Kidney (tissue), 14 donors: Measurements from ENCODE around the gene AFG1L. TPM values are rescaled to one million over a fixed set of nuclear protein-coding genes. Genes with fewer than 3 reads are reported as not detected.
"Not testable (repeated sequence)": the region's sequence is repeated elsewhere in the genome, so short reads cannot be mapped to it uniquely, and the experiment has no call there.

Experiments used
- DNase-seq, 5 donors: peaks; one replicate each; pipeline ENCODE4 v3.0.0-alpha.2; 2013 to 2020
- FAIRE-seq: peaks from 2 replicates; lab custom pipeline; 2012; peaks lifted over from hg19 to GRCh38; lab: Jason Lieb, UNC
- H3K27ac ChIP-seq, 2 donors: one replicate each; pipeline ENCODE4 v1.7.0; 2013; ENCODE audit warnings: low read depth in 2 of 2, low read length in 2 of 2, inconsistent platforms in 1 of 2
- H3K27me3 ChIP-seq: one replicate; pipeline ENCODE4 v1.7.1; 2013; ENCODE audit warnings: low read length, inconsistent platforms; ENCODE audit not compliant: control insufficient read depth, insufficient read depth
- H3K36me3 ChIP-seq, 3 donors: one replicate each; pipeline versions ENCODE4 v1.7.0 to v1.7.1; 2013; ENCODE audit warnings: low read length in 3 of 3, control low read depth in 1 of 3, inconsistent platforms in 1 of 3; ENCODE audit not compliant: insufficient read depth in 3 of 3, control insufficient read depth in 2 of 3
- H3K4me1 ChIP-seq, 3 donors: one replicate each; pipeline versions ENCODE4 v1.7.0 to v1.7.1; 2013; ENCODE audit warnings: low read length in 3 of 3, inconsistent platforms in 1 of 3, low read depth in 1 of 3; ENCODE audit not compliant: control insufficient read depth in 2 of 3, insufficient read depth in 2 of 3
- H3K4me3 ChIP-seq, 3 donors: one replicate each; pipeline versions ENCODE4 v1.7.0 to v1.8.1; 2013; ENCODE audit warnings: low read length in 3 of 3, control low read depth in 1 of 3, inconsistent platforms in 1 of 3
- H3K9ac ChIP-seq, 3 donors: one replicate each; pipeline versions ENCODE4 v1.7.0 to v1.7.1; 2013; ENCODE audit warnings: low read length in 3 of 3, control low read depth in 1 of 3, inconsistent platforms in 1 of 3
- H3K9me3 ChIP-seq, 3 donors: one replicate each; pipeline versions ENCODE4 v1.7.0 to v1.7.1; 2013; ENCODE audit warnings: low read length in 3 of 3, control low read depth in 1 of 3, inconsistent platforms in 1 of 3; ENCODE audit not compliant: control insufficient read depth in 2 of 3, insufficient read depth in 1 of 3
- intact Hi-C: fragments of 100-400 bp; cut with DNase I; formaldehyde crosslinking; loops from one replicate; pipeline ENCODE4 v1.11.1; 2022
- polyA plus RNA-seq: library from polyadenylated mRNA; stranded (reverse); fragments of 350-450 nt; fragmentation: Illumina TruSeq; extraction: RNeasy Lipid Tissue Mini Kit (QIAGEN cat#74804); gene quantifications from one replicate; pipeline ENCODE4 v1.2.3, GENCODE V29; 2014; ENCODE audit warnings: low read depth, low replicate concordance; ENCODE audit not compliant: insufficient read depth
- total RNA-seq: library from RNA; stranded (reverse); fragmentation: NEBNext Ultra II Directional; extraction: Animal tissue kit (Norgen Biotek cat#: 25700); gene quantifications from one replicate; pipeline ENCODE4 v1.2.1, GENCODE V29; 2021
- TF ChIP-seq, protein P1 (sequence below): IDR thresholded peaks from 3 replicates; pipeline ENCODE4 v1.5.1; 2012; ENCODE audit warnings: mild to moderate bottlenecking, moderate library complexity, borderline replicate concordance; ENCODE audit not compliant: insufficient read depth; ENCODE audit errors: extremely low read depth
- donor health status: control.
- donor health status: control.
- donor health status: control.
- donor health status: control.
- donor health status: control.
- donor health status: DM: yes; HTN: yes; CAD: no.
- donor health status: Normal renal cell carcinoma (clear cell type).

Gene AFG1L
- total and polyA plus RNA-seq, 2 donors from 2014 or later = 6.8 to 7.0 TPM

DNA sequence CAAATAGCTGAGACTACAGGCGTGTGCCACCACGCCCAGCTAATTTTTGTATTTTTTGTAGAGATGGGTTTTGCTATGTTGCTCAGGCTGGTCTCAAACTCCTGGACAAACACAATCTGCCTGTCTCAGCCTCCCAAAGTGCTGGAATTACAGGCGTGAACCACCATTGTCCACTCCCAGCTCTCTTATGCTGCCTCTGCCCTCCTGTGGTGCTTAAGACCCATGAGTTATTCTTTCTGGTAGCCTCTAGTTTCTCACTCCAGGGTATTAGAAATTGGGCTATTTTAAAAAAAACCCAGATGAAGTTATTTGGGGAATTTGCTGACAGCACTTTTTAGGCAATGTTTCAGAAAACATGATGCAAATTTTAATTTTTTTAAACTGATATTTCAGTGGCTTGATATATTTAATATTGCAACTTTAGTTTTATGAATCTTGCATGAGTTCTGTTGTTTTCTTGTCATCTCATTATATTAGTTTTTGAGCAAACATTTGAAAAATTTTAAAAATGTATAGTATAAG is 151.8 kb downstream of the AFG1L start:
- Histone ChIP-seq H3K4me1 (no peaks in the 10 kb centered on the region), H3K4me3 (no peak overlapping the region), H3K27me3 (no peaks in the 10 kb centered on the region), H3K9me3 (no peaks in the 10 kb centered on the region), H3K9ac (no peak overlapping the region), H3K36me3 (no peaks in the 10 kb centered on the region), H3K27ac (no peak overlapping the region)
- intact Hi-C loops = no loop called here
- no peak for FAIRE-seq
- TF ChIP-seq, protein P1, sequence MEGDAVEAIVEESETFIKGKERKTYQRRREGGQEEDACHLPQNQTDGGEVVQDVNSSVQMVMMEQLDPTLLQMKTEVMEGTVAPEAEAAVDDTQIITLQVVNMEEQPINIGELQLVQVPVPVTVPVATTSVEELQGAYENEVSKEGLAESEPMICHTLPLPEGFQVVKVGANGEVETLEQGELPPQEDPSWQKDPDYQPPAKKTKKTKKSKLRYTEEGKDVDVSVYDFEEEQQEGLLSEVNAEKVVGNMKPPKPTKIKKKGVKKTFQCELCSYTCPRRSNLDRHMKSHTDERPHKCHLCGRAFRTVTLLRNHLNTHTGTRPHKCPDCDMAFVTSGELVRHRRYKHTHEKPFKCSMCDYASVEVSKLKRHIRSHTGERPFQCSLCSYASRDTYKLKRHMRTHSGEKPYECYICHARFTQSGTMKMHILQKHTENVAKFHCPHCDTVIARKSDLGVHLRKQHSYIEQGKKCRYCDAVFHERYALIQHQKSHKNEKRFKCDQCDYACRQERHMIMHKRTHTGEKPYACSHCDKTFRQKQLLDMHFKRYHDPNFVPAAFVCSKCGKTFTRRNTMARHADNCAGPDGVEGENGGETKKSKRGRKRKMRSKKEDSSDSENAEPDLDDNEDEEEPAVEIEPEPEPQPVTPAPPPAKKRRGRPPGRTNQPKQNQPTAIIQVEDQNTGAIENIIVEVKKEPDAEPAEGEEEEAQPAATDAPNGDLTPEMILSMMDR = no peak
- no peak for DNase-seq

DNA sequence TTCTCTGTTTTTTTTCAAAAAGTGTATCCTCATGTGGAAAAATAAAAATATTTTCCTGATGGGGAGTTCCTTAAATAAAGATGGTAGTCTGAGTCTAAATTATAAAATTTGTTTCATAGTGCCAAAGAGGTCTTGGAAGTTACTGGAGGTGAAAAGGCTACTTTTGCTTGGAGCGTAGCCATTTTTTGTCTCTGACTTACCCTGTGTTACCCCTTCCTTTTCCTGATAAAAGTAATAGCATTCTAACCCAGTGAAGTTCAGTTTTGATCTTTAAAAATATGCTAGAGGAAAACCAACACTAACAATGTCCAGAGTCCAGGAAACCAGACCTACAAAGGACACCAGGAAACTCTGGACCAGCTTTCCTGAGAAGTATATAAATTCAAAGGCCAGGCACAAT is 153.6 kb downstream of the AFG1L start:
- Histone ChIP-seq H3K4me3 (no peak overlapping the region), H3K9me3 (no peaks in the 10 kb centered on the region), H3K27ac (no peak overlapping the region), H3K27me3 (no peaks in the 10 kb centered on the region), H3K36me3 (no peaks in the 10 kb centered on the region), H3K4me1 (no peaks in the 10 kb centered on the region), H3K9ac (no peak overlapping the region)
- FAIRE-seq = no peak
- TF ChIP-seq, protein P1 = no peak
- DNase-seq = no peak
- intact Hi-C loops = no loop called here

DNA sequence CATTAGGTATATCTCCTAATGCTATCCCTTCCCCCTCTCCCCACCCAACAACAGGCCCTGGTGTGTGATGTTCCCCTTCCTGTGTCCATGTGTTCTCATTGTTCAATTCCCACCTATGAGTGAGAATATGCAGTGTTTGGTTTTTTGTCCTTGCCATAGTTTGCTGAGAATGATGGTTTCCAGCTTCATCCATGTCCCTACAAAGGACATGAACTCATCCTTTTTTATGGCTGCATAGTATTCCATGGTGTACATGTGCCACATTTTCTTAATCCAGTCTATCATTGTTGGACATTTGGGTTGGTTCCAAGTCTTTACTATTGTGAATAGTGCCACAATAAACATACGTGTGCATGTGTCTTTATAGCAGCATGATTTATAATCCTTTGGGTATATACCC is 154.9 kb downstream of the AFG1L start:
- H3K27me3 ChIP-seq, H3K4me1 ChIP-seq, H3K9ac ChIP-seq, FAIRE-seq, intact Hi-C loops, H3K4me3 ChIP-seq, H3K9me3 ChIP-seq, H3K27ac ChIP-seq, H3K36me3 ChIP-seq, DNase-seq: not testable (repeated sequence)

DNA sequence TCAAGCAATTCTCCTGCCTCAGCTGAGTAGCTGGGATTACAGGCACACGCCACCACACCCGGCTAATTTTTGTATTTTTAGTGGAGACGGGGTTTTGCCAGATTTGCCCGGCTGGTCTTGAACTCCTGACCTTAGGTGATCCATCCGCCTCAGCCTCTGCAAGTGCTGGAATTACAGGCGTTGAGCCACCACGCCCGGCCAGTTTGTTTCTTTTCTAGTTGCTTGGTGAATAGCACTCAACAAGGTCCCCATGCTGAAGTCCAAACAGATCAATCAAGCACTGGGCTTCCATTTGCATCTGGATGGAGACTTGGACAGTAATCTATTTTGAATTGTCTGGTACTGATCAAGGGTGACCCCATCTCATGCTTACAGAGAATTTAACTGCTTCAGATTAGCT is 157.0 kb downstream of the AFG1L start:
- Histone ChIP-seq H3K4me1 (no peaks in the 10 kb centered on the region), H3K36me3 (no peaks in the 10 kb centered on the region), H3K27ac (no peak overlapping the region), H3K27me3 (no peaks in the 10 kb centered on the region), H3K4me3 (no peak overlapping the region), H3K9me3 (no peaks in the 10 kb centered on the region), H3K9ac (no peak overlapping the region)
- intact Hi-C loops = no loop called here
- FAIRE-seq (no peak), DNase-seq (no peak)
- TF ChIP-seq, protein P1 = no peak
